ENCODE measurements around the gene CCDC178.

DNA sequence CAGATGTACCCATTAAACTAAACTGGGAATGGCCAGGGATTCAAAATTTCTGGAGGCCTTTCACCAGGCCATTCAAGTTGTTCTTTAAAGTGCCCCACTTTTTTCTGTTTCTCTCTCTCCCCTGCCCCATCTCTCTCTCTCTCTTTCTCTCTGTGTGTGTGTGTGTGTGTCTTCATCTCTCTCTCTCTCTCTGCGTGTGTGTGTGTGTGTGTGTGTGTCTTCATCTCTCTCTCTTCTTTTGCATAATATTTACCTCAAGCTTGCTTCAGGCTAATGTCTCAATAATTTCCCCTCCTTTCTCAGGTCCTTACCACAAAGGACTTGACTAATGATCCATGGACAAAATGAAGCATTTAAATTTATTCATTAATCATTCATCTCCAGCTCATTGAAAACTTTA lies 503.5 kb downstream of the CCDC178 start:
- TF ChIP-seq, protein P1, sequence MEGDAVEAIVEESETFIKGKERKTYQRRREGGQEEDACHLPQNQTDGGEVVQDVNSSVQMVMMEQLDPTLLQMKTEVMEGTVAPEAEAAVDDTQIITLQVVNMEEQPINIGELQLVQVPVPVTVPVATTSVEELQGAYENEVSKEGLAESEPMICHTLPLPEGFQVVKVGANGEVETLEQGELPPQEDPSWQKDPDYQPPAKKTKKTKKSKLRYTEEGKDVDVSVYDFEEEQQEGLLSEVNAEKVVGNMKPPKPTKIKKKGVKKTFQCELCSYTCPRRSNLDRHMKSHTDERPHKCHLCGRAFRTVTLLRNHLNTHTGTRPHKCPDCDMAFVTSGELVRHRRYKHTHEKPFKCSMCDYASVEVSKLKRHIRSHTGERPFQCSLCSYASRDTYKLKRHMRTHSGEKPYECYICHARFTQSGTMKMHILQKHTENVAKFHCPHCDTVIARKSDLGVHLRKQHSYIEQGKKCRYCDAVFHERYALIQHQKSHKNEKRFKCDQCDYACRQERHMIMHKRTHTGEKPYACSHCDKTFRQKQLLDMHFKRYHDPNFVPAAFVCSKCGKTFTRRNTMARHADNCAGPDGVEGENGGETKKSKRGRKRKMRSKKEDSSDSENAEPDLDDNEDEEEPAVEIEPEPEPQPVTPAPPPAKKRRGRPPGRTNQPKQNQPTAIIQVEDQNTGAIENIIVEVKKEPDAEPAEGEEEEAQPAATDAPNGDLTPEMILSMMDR (IDR thresholded peaks at IDR 0.05), result no peak
- no peak for TF ChIP-seq EP300 (IDR thresholded peaks at IDR 0.05)
